Activated CD4-positive, alpha-beta memory T cell treated with anti-CD3 and anti-CD28 coated beads, Interleukin-2, amount 10 ng/mL, durations not matched to agents 7 days and 5 days (primary cell): ENCODE measurements around the gene TMPRSS13. TPM values are rescaled to one million over a fixed set of nuclear protein-coding genes. Genes with fewer than 3 reads are reported as not detected.

Source experiments
- CTCF ChIA-PET: fragments of 350-600 bp; sonication (Branson Sonifier 250); formaldehyde crosslinking; loops from one replicate; lab custom pipeline; 2021; ENCODE audit warnings: antibody characterized with exemption, inconsistent platforms; lab: Charles Lee
- POLR2A ChIA-PET: fragments of 350-600 bp; sonication (Branson Sonifier 250); formaldehyde crosslinking; loops from one replicate; lab custom pipeline; 2021; ENCODE audit warnings: antibody characterized with exemption; lab: Charles Lee
- DNase-seq: peaks from one replicate; pipeline ENCODE4 v3.0.0-alpha.2; 2020
- H3K27ac Mint-ChIP-seq: one replicate; pipeline ENCODE4 v1.8.0; 2021; ENCODE audit warnings: mild to moderate bottlenecking, mixed read lengths
- H3K27me3 Mint-ChIP-seq: one replicate; pipeline ENCODE4 v1.8.0; 2021; ENCODE audit warnings: mixed read lengths
- H3K36me3 Mint-ChIP-seq: one replicate; pipeline ENCODE4 v1.8.0; 2021; ENCODE audit warnings: low read depth, mixed read lengths
- H3K4me1 Mint-ChIP-seq: one replicate; pipeline ENCODE4 v1.8.0; 2021; ENCODE audit warnings: mixed read lengths
- H3K4me3 Mint-ChIP-seq: one replicate; pipeline ENCODE4 v1.8.0; 2021; ENCODE audit warnings: mild to moderate bottlenecking, mixed read lengths
- H3K9me3 Mint-ChIP-seq: one replicate; pipeline ENCODE4 v1.8.0; 2021; ENCODE audit warnings: mixed read lengths
- total RNA-seq, 2 experiments: library from RNA; stranded (reverse); gene quantifications; one replicate each; pipeline ENCODE4 v1.2.3, GENCODE V29; 2021

Gene TMPRSS13
- total RNA-seq, 2 experiments from 2014 or later, result 1.9 to 2.2 TPM

DNA sequence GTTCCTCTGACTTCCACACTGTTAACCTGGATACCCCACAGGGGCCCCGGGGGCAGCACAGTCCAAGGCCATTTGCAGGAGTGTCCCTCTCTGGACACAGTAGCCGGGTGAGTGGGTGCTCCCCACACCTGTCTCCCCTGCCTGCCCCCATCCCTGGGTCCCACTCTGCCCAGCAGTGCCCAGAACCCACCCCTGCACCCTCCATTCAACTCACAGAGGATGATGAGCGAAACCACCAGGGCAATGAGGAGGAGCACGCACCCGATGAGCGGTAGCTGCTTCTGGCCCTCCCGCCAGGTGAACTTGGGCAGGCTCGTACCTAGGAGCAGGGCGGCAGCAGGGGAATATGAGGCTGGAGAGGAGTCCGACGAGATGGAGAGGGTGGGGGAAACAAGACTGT, 12.2 kb downstream of the TMPRSS13 start:
- CTCF ChIA-PET, result interaction anchor here (1.1 to 1.8 kb wide), 4 partner anchors 12 to 136 kb away, joined by 3 to 7 read pairs (median 4); no protein-coding TSS in a partner anchor
- no peak for DNase-seq
- no peaks in the 10 kb centered on the region for H3K9me3 Mint-ChIP-seq
- POLR2A ChIA-PET, result interaction anchor here (1.3 to 1.4 kb wide), 2 partner anchors 9 to 86 kb away, joined by 3 read pairs; no protein-coding TSS in a partner anchor
- no peak overlapping the region for H3K27ac Mint-ChIP-seq
- H3K4me1 Mint-ChIP-seq, result peaks cover 9% of the 10 kb centered on the region
- peaks cover 4% of the 10 kb centered on the region for H3K27me3 Mint-ChIP-seq
- no peak overlapping the region for H3K4me3 Mint-ChIP-seq
- no peaks in the 10 kb centered on the region for H3K36me3 Mint-ChIP-seq

DNA sequence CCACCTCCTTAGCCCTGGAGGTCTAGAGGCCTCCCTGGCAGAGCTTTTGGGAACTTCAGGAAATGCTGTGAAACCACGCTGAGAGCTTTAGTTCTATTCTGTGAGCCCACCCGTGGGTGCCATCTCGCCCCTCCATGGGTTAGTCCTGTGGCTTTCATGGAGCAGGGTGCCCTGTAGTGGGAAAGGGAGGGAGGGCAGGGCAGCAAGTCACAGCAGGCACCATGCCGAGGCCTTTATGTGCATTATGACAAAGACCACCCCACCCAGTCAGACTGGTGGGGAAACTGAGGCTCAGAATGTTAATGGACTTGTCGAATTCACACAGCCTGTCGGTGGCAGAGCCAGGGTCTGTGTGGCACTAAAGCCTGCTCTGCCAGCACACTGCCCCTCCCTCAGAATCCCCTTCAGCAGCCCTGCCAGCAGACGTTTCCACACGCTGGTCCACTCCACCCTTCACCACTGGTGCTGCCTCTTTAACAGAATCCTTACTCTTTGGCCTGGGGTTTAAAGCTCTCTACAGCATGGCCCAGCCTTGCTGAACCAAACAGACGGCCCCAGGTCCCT, 13.4 kb downstream of the TMPRSS13 start:
- Mint-ChIP-seq H3K4me1 (peaks cover 9% of the 10 kb centered on the region), H3K9me3 (no peaks in the 10 kb centered on the region), H3K27me3 (peaks cover 4% of the 10 kb centered on the region), H3K4me3 (no peak overlapping the region), H3K27ac (no peak overlapping the region), H3K36me3 (no peaks in the 10 kb centered on the region)
- ChIA-PET POLR2A (interaction anchor here (1.4 kb wide), 1 partner anchor 87 kb away, joined by 3 read pairs; no protein-coding TSS in a partner anchor), CTCF (interaction anchor here (1.0 to 1.8 kb wide), 4 partner anchors 11 to 138 kb away, joined by 3 to 7 read pairs (median 4); no protein-coding TSS in a partner anchor)
- no peak for DNase-seq

DNA sequence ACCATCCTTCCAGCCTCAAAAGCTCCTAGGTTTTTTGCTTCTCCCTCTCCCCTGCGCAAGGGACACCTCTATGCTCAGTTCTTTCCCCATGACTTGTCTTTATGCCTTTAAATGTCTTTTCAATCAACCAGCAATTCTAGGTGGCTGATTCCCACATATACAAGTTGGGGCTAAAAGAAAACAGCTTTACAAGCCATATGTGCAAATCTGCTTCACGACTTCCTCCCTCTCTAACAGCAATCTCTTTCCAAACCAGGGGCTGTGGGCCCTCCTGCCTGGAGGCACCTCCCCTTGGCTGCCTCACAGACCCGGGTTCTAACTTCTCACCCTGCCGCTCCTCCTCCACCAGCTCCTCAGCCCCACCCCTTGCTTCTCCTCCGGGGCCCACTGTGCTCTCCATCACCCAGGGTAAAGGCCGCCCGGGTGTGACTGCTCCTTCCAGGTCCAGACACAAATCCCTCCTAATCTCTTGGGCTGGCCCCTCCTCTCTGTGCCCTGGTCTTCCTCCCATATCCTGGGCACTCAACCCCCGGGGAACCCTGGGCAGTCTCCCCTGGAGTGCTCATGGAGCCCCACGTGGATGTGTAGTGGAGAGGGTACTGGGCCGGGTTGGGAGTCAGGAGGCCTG, 14.1 kb downstream of the TMPRSS13 start:
- Mint-ChIP-seq H3K4me3 (no peak overlapping the region), H3K4me1 (peaks cover 9% of the 10 kb centered on the region), H3K27ac (no peak overlapping the region), H3K27me3 (peaks cover 4% of the 10 kb centered on the region), H3K9me3 (no peaks in the 10 kb centered on the region), H3K36me3 (no peaks in the 10 kb centered on the region)
- CTCF ChIA-PET, result interaction anchor here (0.6 to 1.8 kb wide), 3 partner anchors 25 to 138 kb away, joined by 3 to 7 read pairs (median 3); no protein-coding TSS in a partner anchor
- no peak for DNase-seq
- POLR2A ChIA-PET, result no interaction called here

DNA sequence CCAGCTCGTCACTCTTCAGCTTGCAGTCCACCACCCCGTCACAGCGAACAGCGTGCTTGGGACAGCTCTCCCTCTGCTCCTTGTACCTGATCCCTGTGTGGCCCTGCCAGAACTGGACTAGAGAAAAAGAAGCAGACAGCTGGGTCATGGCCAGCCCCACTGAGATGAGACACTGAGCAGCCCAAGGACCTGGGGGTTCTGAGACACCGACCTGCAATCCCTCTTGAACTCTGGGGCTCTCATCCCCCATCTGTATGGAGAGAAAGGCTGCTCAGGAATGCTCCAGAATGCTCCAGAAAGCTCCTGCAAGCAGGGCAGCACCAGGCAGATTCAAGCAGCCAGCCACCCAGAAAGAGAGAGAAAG, 14.8 kb downstream of the TMPRSS13 start:
- Mint-ChIP-seq H3K9me3 (no peaks in the 10 kb centered on the region), H3K4me1 (peaks cover 3% of the 10 kb centered on the region), H3K4me3 (no peak overlapping the region), H3K36me3 (no peaks in the 10 kb centered on the region), H3K27me3 (peaks cover 4% of the 10 kb centered on the region), H3K27ac (no peak overlapping the region)
- CTCF ChIA-PET, result interaction anchor here (0.6 to 1.3 kb wide), 2 partner anchors 24 to 139 kb away, joined by 3 read pairs; no protein-coding TSS in a partner anchor
- POLR2A ChIA-PET, result no interaction called here
- DNase-seq, result no peak

DNA sequence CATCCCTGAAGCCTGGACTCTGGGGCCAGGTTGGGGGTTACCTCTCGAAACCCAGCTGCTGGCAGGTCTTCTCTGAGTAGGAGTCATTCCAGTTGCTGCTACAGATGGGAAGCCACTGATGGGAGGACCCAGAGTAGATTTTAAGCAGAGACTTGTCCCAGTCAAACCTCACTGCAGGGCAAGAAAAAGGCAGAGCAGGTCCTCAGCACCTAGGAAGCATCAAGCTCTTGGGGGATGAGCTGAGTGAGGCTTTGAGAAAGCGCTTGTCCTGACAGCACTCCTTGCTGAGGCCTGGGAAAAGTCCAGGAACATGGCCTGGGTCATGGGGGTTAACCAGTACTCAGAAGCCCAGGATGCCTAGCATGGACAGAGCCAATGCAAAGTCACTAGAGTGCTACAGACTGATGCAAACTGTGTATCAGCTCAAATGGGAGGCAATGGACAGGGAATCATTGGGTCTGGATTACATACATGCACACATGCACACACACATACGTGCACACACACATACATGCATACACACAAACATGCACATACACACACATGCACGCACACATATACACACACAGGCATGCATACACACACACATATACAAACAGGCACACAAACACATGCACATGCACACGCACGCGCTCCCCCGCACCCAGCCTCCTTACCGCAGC, 15.3 kb downstream of the TMPRSS13 start:
- CTCF ChIA-PET, result interaction anchor here (1.3 kb wide), 1 partner anchor 140 kb away, joined by 3 read pairs; no protein-coding TSS in a partner anchor
- H3K36me3 Mint-ChIP-seq, result no peaks in the 10 kb centered on the region
- no peak overlapping the region for H3K27ac Mint-ChIP-seq
- H3K27me3 Mint-ChIP-seq, result peaks cover 4% of the 10 kb centered on the region
- POLR2A ChIA-PET, result no interaction called here
- DNase-seq, result no peak
- no peaks in the 10 kb centered on the region for H3K4me1 Mint-ChIP-seq
- H3K4me3 Mint-ChIP-seq, result no peak overlapping the region
- H3K9me3 Mint-ChIP-seq, result no peaks in the 10 kb centered on the region

DNA sequence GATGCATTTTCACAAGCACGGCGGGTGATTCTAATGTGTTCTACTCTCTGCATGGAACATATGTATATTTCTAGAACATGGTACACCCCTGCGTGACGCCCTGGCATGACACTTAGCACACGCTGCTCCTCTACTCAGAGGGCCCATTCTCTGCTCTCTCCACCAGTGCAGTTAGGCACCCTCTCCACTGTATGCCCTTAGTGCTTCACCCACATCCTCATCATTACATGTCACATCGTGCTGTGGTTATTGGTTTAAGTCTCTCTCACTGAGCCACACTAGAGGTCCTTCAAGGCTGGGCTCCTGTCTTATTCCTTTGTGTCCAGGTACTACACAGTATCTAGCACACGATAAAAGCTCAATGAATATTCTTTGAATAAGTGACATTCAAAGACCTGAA, 16.7 kb downstream of the TMPRSS13 start:
- DNase-seq, result no peak

DNA sequence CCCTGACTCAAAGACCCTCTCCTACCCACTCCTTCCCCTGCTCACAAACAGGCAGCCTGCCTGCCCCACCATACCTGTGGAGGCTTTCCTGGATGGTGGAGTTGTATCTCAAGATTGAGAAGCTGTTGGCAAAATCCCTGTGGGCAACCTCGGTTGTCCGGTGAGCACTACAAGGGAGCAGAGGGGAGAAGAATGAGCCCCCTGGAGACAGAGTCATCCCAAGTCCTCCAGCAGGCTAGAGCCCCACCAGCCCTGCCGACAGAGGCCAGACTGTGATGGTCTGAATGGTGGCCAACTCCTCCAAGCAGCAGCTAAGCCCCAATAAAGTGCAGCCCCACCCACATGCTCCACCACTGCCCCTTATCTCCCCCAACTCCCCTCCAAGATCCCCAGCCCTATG, 17.5 kb downstream of the TMPRSS13 start:
- ChIA-PET POLR2A (no interaction called here), CTCF (interaction anchor here (1.2 kb wide), 1 partner anchor 36 kb away, joined by 3 read pairs; no protein-coding TSS in a partner anchor)
- Mint-ChIP-seq H3K27ac (no peak overlapping the region), H3K4me1 (peaks cover 12% of the 10 kb centered on the region), H3K9me3 (no peaks in the 10 kb centered on the region), H3K27me3 (peaks cover 4% of the 10 kb centered on the region), H3K4me3 (no peak overlapping the region), H3K36me3 (no peaks in the 10 kb centered on the region)
- DNase-seq, result no peak

More for the DNA sequence above, 16.7 kb downstream of the TMPRSS13 start:
- Mint-ChIP-seq H3K9me3 (no peaks in the 10 kb centered on the region), H3K4me1 (peaks cover 7% of the 10 kb centered on the region), H3K36me3 (no peaks in the 10 kb centered on the region), H3K27ac (no peak overlapping the region), H3K4me3 (no peak overlapping the region), H3K27me3 (peaks cover 4% of the 10 kb centered on the region)
- ChIA-PET CTCF (interaction anchor here (1.2 kb wide), 1 partner anchor 35 kb away, joined by 3 read pairs; no protein-coding TSS in a partner anchor), POLR2A (no interaction called here)

DNA sequence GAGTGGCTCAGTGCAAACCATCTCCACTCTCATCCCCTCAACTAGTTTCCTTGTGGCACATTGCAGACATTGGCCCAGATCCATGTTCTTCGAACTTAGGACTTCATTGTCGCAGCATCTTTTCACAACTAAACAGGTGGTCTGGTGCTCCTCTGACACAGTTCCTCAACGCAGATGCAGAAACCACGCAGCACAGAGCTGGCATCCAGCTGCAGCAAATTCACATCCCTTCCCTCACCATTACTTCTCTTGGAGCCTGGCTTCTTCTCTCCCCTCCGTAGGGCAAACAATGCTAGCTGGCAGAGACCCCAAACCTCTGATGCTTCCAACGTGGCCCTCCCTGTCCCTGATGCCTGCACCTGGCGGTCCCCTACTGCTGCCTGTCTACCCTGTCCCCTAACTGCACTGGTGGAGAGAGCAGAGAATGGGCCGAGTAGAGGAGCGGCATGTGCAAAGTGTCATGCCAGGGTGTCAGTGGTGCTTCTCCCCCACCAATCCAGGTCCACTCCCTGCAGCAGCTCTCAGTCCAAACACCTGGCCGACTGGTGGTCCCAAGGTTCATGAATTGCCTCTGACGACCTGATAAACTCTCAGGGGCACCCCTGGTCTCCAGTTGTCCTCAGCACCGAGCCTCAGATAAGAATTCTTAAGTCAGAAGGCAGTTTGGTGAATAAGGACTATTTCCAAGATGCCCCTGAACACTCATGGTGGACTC, 18.1 kb downstream of the TMPRSS13 start:
- POLR2A ChIA-PET, result no interaction called here
- H3K4me1 Mint-ChIP-seq, result peaks cover 12% of the 10 kb centered on the region
- H3K27ac Mint-ChIP-seq, result no peak overlapping the region
- no peak for DNase-seq
- CTCF ChIA-PET, result no interaction called here
- peaks cover 2% of the 10 kb centered on the region for H3K27me3 Mint-ChIP-seq
- no peaks in the 10 kb centered on the region for H3K36me3 Mint-ChIP-seq
- H3K4me3 Mint-ChIP-seq, result no peak overlapping the region
- H3K9me3 Mint-ChIP-seq, result no peaks in the 10 kb centered on the region

DNA sequence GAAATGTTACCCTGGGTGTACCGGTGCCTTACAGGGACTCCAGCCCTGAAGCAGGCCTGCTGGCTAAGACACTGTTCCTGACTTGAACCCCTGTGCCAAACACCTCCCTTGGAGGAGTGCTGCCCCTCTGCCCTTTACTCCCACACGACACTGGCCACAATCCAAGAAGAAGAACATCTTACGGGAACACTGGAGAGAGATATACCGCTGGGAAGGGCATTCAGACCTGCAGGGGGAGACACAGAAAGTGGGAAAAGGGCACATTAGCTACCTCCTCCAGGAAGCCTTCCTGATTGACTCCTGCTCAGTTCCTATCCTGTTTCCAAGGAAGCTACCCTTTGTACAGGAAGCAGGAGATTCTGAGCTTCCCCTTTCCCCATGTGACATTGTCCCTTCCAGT, 18.7 kb downstream of the TMPRSS13 start:
- DNase-seq, result no peak
- Mint-ChIP-seq H3K27ac (no peak overlapping the region), H3K4me1 (peaks cover 12% of the 10 kb centered on the region), H3K27me3 (peaks cover 2% of the 10 kb centered on the region), H3K9me3 (no peaks in the 10 kb centered on the region), H3K4me3 (no peak overlapping the region), H3K36me3 (no peaks in the 10 kb centered on the region)
- ChIA-PET CTCF (no interaction called here), POLR2A (no interaction called here)

DNA sequence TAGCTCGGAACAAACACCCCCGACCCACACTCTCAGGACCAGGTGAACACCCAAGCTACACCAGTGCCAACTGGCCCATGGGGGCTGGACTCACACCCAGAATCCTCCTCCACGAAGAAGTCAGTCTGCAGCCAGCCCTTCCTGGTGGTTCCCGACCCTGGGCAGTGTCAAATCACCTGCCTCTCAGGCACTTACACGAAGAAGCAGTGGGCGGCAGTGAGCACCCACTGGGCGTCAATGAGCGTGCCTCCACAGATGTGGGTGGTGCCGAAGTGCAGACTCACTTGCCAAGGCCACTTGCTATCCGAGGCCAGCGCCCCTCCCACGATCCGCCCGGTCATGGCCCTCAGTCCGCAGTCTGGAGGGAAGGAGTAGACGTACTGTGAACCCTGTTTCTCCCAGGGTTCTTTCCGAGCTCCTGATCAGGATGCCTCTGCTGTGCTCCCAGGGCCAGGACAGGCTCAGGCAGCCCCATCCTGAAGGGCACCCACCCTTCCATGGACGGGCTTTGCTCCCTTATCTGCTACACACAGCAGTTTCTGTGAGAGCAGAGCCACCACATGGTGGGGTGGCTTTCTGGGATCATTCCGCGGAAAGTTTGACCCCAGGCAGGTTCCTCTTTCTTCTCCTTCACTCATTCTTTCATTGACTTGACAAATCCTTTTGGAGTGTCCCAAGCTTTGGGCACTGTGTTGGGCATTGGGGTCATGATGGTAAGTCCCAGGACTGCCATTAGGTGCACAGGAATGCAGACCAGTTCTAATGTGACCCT, 19.4 kb downstream of the TMPRSS13 start:
- Mint-ChIP-seq H3K27me3 (peaks cover 2% of the 10 kb centered on the region), H3K4me3 (no peak overlapping the region), H3K9me3 (no peaks in the 10 kb centered on the region), H3K27ac (no peak overlapping the region), H3K36me3 (no peaks in the 10 kb centered on the region), H3K4me1 (peaks cover 12% of the 10 kb centered on the region)
- ChIA-PET CTCF (no interaction called here), POLR2A (no interaction called here)
- no peak for DNase-seq

DNA sequence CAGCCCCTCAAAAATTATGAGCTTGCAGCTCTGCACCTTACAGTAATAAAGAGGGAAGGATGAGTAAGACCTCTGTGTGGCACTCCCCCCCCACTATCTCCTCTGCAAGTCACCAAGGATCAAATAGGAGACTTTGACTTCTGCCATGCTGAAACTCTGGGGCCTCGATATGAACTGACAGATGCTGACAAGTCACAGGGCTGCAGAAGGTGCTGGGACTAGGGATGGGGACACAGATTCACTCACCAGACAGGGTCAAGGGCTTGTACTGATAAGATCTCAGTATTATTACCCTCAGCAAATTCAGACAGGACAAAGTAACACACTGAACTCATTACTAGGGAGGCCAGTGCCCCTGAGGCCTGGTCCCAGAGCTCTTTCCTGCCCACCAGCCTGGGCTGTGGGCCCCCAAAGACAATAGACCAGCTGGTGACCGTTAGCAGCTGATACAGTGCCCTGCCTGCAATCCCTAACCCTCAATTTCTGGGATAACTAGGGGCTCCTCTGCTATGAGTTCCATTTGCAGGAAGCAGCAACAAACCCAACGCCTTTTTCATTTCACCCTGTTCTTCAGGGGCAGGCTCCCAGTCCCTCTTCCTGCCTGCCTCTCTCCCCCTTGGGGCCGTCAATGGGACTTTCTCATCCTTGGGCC, 20.1 kb downstream of the TMPRSS13 start:
- no peak overlapping the region for H3K27ac Mint-ChIP-seq
- H3K27me3 Mint-ChIP-seq, result peaks cover 2% of the 10 kb centered on the region
- CTCF ChIA-PET, result interaction anchor here (1.3 kb wide), 1 partner anchor 42 kb away, joined by 3 read pairs; no protein-coding TSS in a partner anchor
- H3K4me3 Mint-ChIP-seq, result no peak overlapping the region
- peaks cover 12% of the 10 kb centered on the region for H3K4me1 Mint-ChIP-seq
- H3K9me3 Mint-ChIP-seq, result no peaks in the 10 kb centered on the region
- no peak for DNase-seq
- no peaks in the 10 kb centered on the region for H3K36me3 Mint-ChIP-seq
- POLR2A ChIA-PET, result no interaction called here
